HepG2 (cell line): ENCODE measurements around the gene RPL41. TPM values are rescaled to one million over a fixed set of nuclear protein-coding genes. Genes with fewer than 3 reads are reported as not detected.

Experiments
- ATAC-seq: fragments of 200-7000 bp; cut with Tn5 transposase; 3 replicates; pipeline ENCODE4 v1.9.1; 2020; ENCODE audit warnings: mild to moderate bottlenecking, moderate library complexity
- BruUV-seq: library from RNA; stranded (reverse); fragments of 400-500 nt; replicated peaks from 2 replicates; lab custom pipeline; 2021; lab: Mats Ljungman, UMichigan
- CTCF ChIA-PET: fragments of 300-600 bp; formaldehyde crosslinking; extraction: SDS; loops from one replicate; lab custom pipeline; 2021; ENCODE audit warnings: low total read pairs, inconsistent platforms, low intra/inter-chr PET ratio; lab: Yijun Ruan, JAX
- POLR2A ChIA-PET: fragments of 350-600 bp; sonication (Branson Sonifier 250); formaldehyde crosslinking; loops from one replicate; lab custom pipeline; 2020; ENCODE audit warnings: antibody characterized with exemption, inconsistent platforms; lab: Yijun Ruan, JAX
- DNase-seq: peaks from one replicate; pipeline ENCODE4 v3.0.0-alpha.2; 2015; ENCODE audit warnings: low spot score
- FAIRE-seq: peaks from 3 replicates; lab custom pipeline; 2011; peaks lifted over from hg19 to GRCh38; lab: Jason Lieb, UNC
- H2AFZ ChIP-seq: one replicate; pipeline ENCODE4 v1.6.1; 2011; ENCODE audit warnings: low read length, inconsistent platforms
- H3K27ac ChIP-seq: fragments of 300-600 bp; 3 replicates; pipeline ENCODE4 v1.8.0; 2011; ENCODE audit warnings: mixed run types, mild to moderate bottlenecking, mixed read lengths, low read length, inconsistent platforms; ENCODE audit not compliant: insufficient read depth; ENCODE audit errors: extremely low read length
- H3K27me3 ChIP-seq, 2 experiments: fragments of 200-600 bp in 1 of 2; 2 replicates in 1 of 2; 3 replicates in 1 of 2; pipeline versions ENCODE4 v1.6.0 to v1.8.0; 2011; ENCODE audit warnings: low read length in 2 of 2, mild to moderate bottlenecking in 2 of 2, moderate library complexity in 2 of 2, inconsistent platforms in 1 of 2; ENCODE audit not compliant: insufficient read depth in 2 of 2, control insufficient read depth in 1 of 2
- H3K36me3 ChIP-seq, 2 experiments: fragments of 200-600 bp in 1 of 2; replicated peaks in 1 of 2; 2 replicates in 1 of 2; 3 replicates in 1 of 2; pipeline versions ENCODE4 v1.5.1 to v1.8.0; 2011; ENCODE audit warnings: low read length in 2 of 2, inconsistent platforms in 1 of 2; ENCODE audit not compliant: insufficient read depth in 2 of 2, control insufficient read depth in 1 of 2
- H3K4me1 ChIP-seq: 2 replicates; pipeline ENCODE4 v1.5.1; 2012; ENCODE audit warnings: low read length, inconsistent platforms; ENCODE audit not compliant: insufficient read depth
- H3K4me2 ChIP-seq: 2 replicates; pipeline ENCODE4 v1.6.0; 2011; ENCODE audit warnings: low read depth, low read length, inconsistent platforms
- H3K4me3 ChIP-seq, 3 experiments: fragments of 200-600 bp in 1 of 3; sonication (generic), shearing (Covaris generic) in 1 of 3; replicated peaks in 1 of 3; 2 replicates each; pipeline ENCODE4 v1.5.1; 2011 to 2016; ENCODE audit warnings: low read length in 3 of 3, inconsistent platforms in 2 of 3, low read depth in 2 of 3, mild to moderate bottlenecking in 2 of 3, control low read depth in 1 of 3, mixed read lengths in 1 of 3; ENCODE audit not compliant: insufficient read depth in 1 of 3
- H3K79me2 ChIP-seq: one replicate; pipeline ENCODE4 v1.6.1; 2011; ENCODE audit warnings: low read length, inconsistent platforms; ENCODE audit not compliant: insufficient read depth
- H3K9ac ChIP-seq: 2 replicates; pipeline ENCODE4 v1.6.0; 2011; ENCODE audit warnings: mild to moderate bottlenecking, low read depth, low read length, inconsistent platforms; ENCODE audit not compliant: insufficient read depth
- H3K9me3 ChIP-seq: 2 replicates; pipeline ENCODE4 v1.5.1; 2012; ENCODE audit warnings: mild to moderate bottlenecking, low read length
- H4K20me1 ChIP-seq: 2 replicates; pipeline ENCODE4 v1.6.0; 2011; ENCODE audit warnings: inconsistent platforms, mild to moderate bottlenecking, low read length, moderate library complexity; ENCODE audit not compliant: insufficient read depth
- ARID2 ChIP-seq: sonication (generic); formaldehyde crosslinking; IDR thresholded peaks from 2 replicates; pipeline ENCODE4 v1.8.1; 2022; ENCODE audit warnings: mild to moderate bottlenecking, missing genetic modification reagents, borderline replicate concordance
- CEBPG ChIP-seq: IDR thresholded peaks from 2 replicates; pipeline ENCODE4 v1.6.1; 2016
- HOXA5 ChIP-seq: sonication (generic); formaldehyde crosslinking; IDR thresholded peaks from 2 replicates; pipeline ENCODE4 v1.4.0; 2020; ENCODE audit warnings: missing genetic modification reagents
- IRF1 ChIP-seq: sonication (generic); formaldehyde crosslinking; IDR thresholded peaks from 2 replicates; pipeline ENCODE4 v1.4.0; 2020; ENCODE audit warnings: low read depth, mild to moderate bottlenecking, missing genetic modification reagents
- MAFG ChIP-seq: sonication (generic); formaldehyde crosslinking; IDR thresholded peaks from 2 replicates; pipeline ENCODE4 v1.5.1; 2020; ENCODE audit warnings: mild to moderate bottlenecking, missing genetic modification reagents
- MAZ ChIP-seq, 2 experiments: sonication (generic) in 1 of 2; formaldehyde crosslinking in 1 of 2; IDR thresholded peaks; 2 replicates each; pipeline versions ENCODE4 v1.5.0 to v1.6.1; 2012 to 2020; ENCODE audit warnings: low read depth in 2 of 2, mild to moderate bottlenecking in 2 of 2, borderline replicate concordance in 1 of 2, improper control_type of control experiment in 1 of 2, low read length in 1 of 2, missing genetic modification reagents in 1 of 2, moderate library complexity in 1 of 2
- MTA3 ChIP-seq: sonication (generic); formaldehyde crosslinking; IDR thresholded peaks from 2 replicates; pipeline ENCODE4 v1.4.0; 2020; ENCODE audit warnings: missing genetic modification reagents
- SOX6 ChIP-seq, 2 experiments: fragments of 450-650 bp in 1 of 2; sonication (generic) in 1 of 2; formaldehyde crosslinking in 1 of 2; IDR thresholded peaks; 2 replicates each; pipeline versions ENCODE4 v1.4.0 to v1.6.1; 2017 to 2020; ENCODE audit warnings: antibody characterized with exemption in 1 of 2, mild to moderate bottlenecking in 1 of 2, missing genetic modification reagents in 1 of 2
- TARDBP ChIP-seq: sonication (generic); formaldehyde crosslinking; IDR thresholded peaks from 2 replicates; pipeline ENCODE4 v1.8.0; 2022; ENCODE audit warnings: mild to moderate bottlenecking, missing genetic modification reagents
- THAP11 ChIP-seq: IDR thresholded peaks from 2 replicates; pipeline ENCODE4 v1.6.1; 2016; ENCODE audit warnings: missing biosample characterization, missing genetic modification reagents
- ZNF740 ChIP-seq: sonication (generic); formaldehyde crosslinking; IDR thresholded peaks from 2 replicates; pipeline ENCODE4 v1.4.0; 2020; ENCODE audit warnings: missing genetic modification reagents
- ZNF766 ChIP-seq: sonication (generic); formaldehyde crosslinking; IDR thresholded peaks from 2 replicates; pipeline ENCODE4 v1.5.0; 2020; ENCODE audit warnings: missing genetic modification reagents, borderline replicate concordance
- WGBS: methylation state at CpG from one replicate; pipeline ENCODE4 v1.1.6; 2017; ENCODE audit warnings: low lambda C conversion rate; 5-methylcytosine and 5-hydroxymethylcytosine counted together
- in situ Hi-C: cut with HindIII; loops from 2 replicates; pipeline ENCODE4 v1.10.0; 2017; ENCODE audit warnings: low pct_unique_long_range_greater_than_20kb; ENCODE audit not compliant: extremely low pct_ligation_motif_present
- intact Hi-C: fragments of 100-400 bp; cut with micrococcal nuclease; formaldehyde crosslinking; loops from one replicate; pipeline ENCODE4 v1.10.0; 2022; ENCODE audit not compliant: unreplicated experiment
- polyA plus RNA-seq, 8 experiments: library from polyadenylated mRNA; depleted of rRNA in 3 of 8; stranded (reverse) in 7 of 8; unstranded in 1 of 8; fragments of >200 nt; fragmentation: Illumina TruSeq in 4 of 8; extraction: Trizol in 4 of 8; gene quantifications; 2 replicates each; pipeline versions ENCODE4 v1.2.1 to v1.2.3, GENCODE V29; 2011 to 2016; ENCODE audit warnings: low read depth in 4 of 8, missing spikeins in 1 of 8, mixed read lengths in 1 of 8; ENCODE audit not compliant: insufficient read depth in 1 of 8
- total RNA-seq, 5 experiments: library from RNA; depleted of rRNA; stranded (reverse); fragments of >200 nt; fragmentation: Illumina TruSeq; extraction: Trizol; gene quantifications; 2 replicates each; pipeline ENCODE4 v1.2.3, GENCODE V29; 2016; ENCODE audit warnings: low read depth in 1 of 5
- TF ChIP-seq, protein P1 (sequence below): sonication (generic); formaldehyde crosslinking; IDR thresholded peaks from 2 replicates; pipeline ENCODE4 v1.9.0; 2021; ENCODE audit warnings: missing genetic modification reagents, borderline replicate concordance

The RPL41 gene
- total and polyA plus RNA-seq, 2 of the 13 experiments (the other 11 are each of a cell fraction or from before 2014, with no cell fraction given) = 4,012 to 7,670 TPM

DNA sequence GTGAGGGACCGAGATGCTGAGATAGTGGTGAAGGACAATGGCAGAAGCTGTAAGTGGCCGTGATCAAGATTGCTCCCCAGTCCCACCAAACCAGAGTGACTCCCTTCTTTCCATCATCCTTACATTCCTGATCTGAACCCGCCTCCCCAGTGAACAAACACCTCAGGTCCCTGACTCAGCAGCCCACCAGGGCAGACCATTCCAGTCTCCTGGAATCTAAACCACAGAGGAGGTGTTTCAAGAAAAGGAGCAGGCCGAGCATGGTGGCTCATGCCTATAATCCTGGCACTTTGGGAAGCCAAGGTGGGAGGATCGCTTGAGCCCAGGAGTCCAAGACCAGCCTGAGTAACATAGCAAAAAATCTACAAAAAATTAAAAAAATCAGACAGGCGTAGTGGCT lies 29.8 kb upstream of the RPL41 start:
- no peak for DNase-seq
- H3K27me3 ChIP-seq = no peaks in the 10 kb centered on the region
- no peak overlapping the region for H3K4me3 ChIP-seq
- H3K9ac ChIP-seq = no peak overlapping the region
- H3K9me3 ChIP-seq = no peaks in the 10 kb centered on the region
- H3K79me2 ChIP-seq = peaks cover 29% of the 10 kb centered on the region
- peaks cover 29 to 64% of the 10 kb centered on the region in 2 experiments for H3K36me3 ChIP-seq
- TF ChIP-seq IRF1 (CRISPR knock-in tag) = no peak
- TF ChIP-seq ZNF766 (CRISPR knock-in tag) = no peak
- TF ChIP-seq, protein P1, sequence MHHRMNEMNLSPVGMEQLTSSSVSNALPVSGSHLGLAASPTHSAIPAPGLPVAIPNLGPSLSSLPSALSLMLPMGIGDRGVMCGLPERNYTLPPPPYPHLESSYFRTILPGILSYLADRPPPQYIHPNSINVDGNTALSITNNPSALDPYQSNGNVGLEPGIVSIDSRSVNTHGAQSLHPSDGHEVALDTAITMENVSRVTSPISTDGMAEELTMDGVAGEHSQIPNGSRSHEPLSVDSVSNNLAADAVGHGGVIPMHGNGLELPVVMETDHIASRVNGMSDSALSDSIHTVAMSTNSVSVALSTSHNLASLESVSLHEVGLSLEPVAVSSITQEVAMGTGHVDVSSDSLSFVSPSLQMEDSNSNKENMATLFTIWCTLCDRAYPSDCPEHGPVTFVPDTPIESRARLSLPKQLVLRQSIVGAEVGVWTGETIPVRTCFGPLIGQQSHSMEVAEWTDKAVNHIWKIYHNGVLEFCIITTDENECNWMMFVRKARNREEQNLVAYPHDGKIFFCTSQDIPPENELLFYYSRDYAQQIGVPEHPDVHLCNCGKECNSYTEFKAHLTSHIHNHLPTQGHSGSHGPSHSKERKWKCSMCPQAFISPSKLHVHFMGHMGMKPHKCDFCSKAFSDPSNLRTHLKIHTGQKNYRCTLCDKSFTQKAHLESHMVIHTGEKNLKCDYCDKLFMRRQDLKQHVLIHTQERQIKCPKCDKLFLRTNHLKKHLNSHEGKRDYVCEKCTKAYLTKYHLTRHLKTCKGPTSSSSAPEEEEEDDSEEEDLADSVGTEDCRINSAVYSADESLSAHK (CRISPR knock-in tag) = no peak
- no peak for TF ChIP-seq MAZ (IDR thresholded peaks at IDR 0.05; ENCODE audit: borderline replicate concordance, low read depth, low read length)
- no peak for TF ChIP-seq MAZ (CRISPR knock-in tag; IDR thresholded peaks at IDR 0.05; ENCODE audit: low read depth)
- no peak for TF ChIP-seq MTA3 (CRISPR knock-in tag)
- TF ChIP-seq THAP11 (CRISPR knock-in tag) = no peak
- TF ChIP-seq CEBPG (CRISPR knock-in tag) = no peak
- TF ChIP-seq ZNF740 = no peak
- TF ChIP-seq MAFG (CRISPR knock-in tag) = no peak
- TF ChIP-seq ARID2 (CRISPR knock-in tag) = no peak
- no peak for TF ChIP-seq TARDBP (CRISPR knock-in tag)
- no peak for TF ChIP-seq HOXA5 (CRISPR knock-in tag)
- TF ChIP-seq SOX6 (IDR thresholded peaks at IDR 0.05) = no peak
- no peak for TF ChIP-seq SOX6 (CRISPR knock-in tag; IDR thresholded peaks at IDR 0.05)
- TF ChIP-seq, all 625 proteins: peak for 0
- no peak overlapping the region for H3K27ac ChIP-seq
- H4K20me1 ChIP-seq = peaks cover 16% of the 10 kb centered on the region
- POLR2A ChIA-PET = interaction anchor here (0.7 to 10.2 kb wide), 3 partner anchors 8 to 32 kb away, joined by 3 to 279 read pairs (median 4); partner anchors contain the start of genes PA2G4 and ZC3H10
- 96% methylated on average over 6 of the region's 6 CpGs for WGBS
- no peak overlapping the region for H2AFZ ChIP-seq
- FAIRE-seq = no peak
- intact Hi-C loops = no loop called here
- ATAC-seq = no peak
- CTCF ChIA-PET = no interaction called here
- in situ Hi-C loops = no loop called here
- BruUV-seq = no TSS peak
- peaks cover 51% of the 10 kb centered on the region for H3K4me1 ChIP-seq
- no peak overlapping the region for H3K4me2 ChIP-seq
